Kidney (tissue), 14 donors: ENCODE measurements around the gene CNOT10. TPM values are rescaled to one million over a fixed set of nuclear protein-coding genes. Genes with fewer than 3 reads are reported as not detected.
A peak's percentile ranks its signal among the peaks of the same experiment; 100 is the strongest.

Source experiments
- DNase-seq, 5 donors: peaks; one replicate each; pipeline ENCODE4 v3.0.0-alpha.2; 2013 to 2020
- FAIRE-seq: peaks from 2 replicates; lab custom pipeline; 2012; peaks lifted over from hg19 to GRCh38; lab: Jason Lieb, UNC
- H3K27ac ChIP-seq, 2 donors: one replicate each; pipeline ENCODE4 v1.7.0; 2013; ENCODE audit warnings: low read depth in 2 of 2, low read length in 2 of 2, inconsistent platforms in 1 of 2
- H3K27me3 ChIP-seq: one replicate; pipeline ENCODE4 v1.7.1; 2013; ENCODE audit warnings: low read length, inconsistent platforms; ENCODE audit not compliant: control insufficient read depth, insufficient read depth
- H3K36me3 ChIP-seq, 3 donors: one replicate each; pipeline versions ENCODE4 v1.7.0 to v1.7.1; 2013; ENCODE audit warnings: low read length in 3 of 3, control low read depth in 1 of 3, inconsistent platforms in 1 of 3; ENCODE audit not compliant: insufficient read depth in 3 of 3, control insufficient read depth in 2 of 3
- H3K4me1 ChIP-seq, 3 donors: one replicate each; pipeline versions ENCODE4 v1.7.0 to v1.7.1; 2013; ENCODE audit warnings: low read length in 3 of 3, inconsistent platforms in 1 of 3, low read depth in 1 of 3; ENCODE audit not compliant: control insufficient read depth in 2 of 3, insufficient read depth in 2 of 3
- H3K4me3 ChIP-seq, 3 donors: one replicate each; pipeline versions ENCODE4 v1.7.0 to v1.8.1; 2013; ENCODE audit warnings: low read length in 3 of 3, control low read depth in 1 of 3, inconsistent platforms in 1 of 3
- H3K9ac ChIP-seq, 3 donors: one replicate each; pipeline versions ENCODE4 v1.7.0 to v1.7.1; 2013; ENCODE audit warnings: low read length in 3 of 3, control low read depth in 1 of 3, inconsistent platforms in 1 of 3
- H3K9me3 ChIP-seq, 3 donors: one replicate each; pipeline versions ENCODE4 v1.7.0 to v1.7.1; 2013; ENCODE audit warnings: low read length in 3 of 3, control low read depth in 1 of 3, inconsistent platforms in 1 of 3; ENCODE audit not compliant: control insufficient read depth in 2 of 3, insufficient read depth in 1 of 3
- intact Hi-C: fragments of 100-400 bp; cut with DNase I; formaldehyde crosslinking; loops from one replicate; pipeline ENCODE4 v1.11.1; 2022
- polyA plus RNA-seq: library from polyadenylated mRNA; stranded (reverse); fragments of 350-450 nt; fragmentation: Illumina TruSeq; extraction: RNeasy Lipid Tissue Mini Kit (QIAGEN cat#74804); gene quantifications from one replicate; pipeline ENCODE4 v1.2.3, GENCODE V29; 2014; ENCODE audit warnings: low read depth, low replicate concordance; ENCODE audit not compliant: insufficient read depth
- total RNA-seq: library from RNA; stranded (reverse); fragmentation: NEBNext Ultra II Directional; extraction: Animal tissue kit (Norgen Biotek cat#: 25700); gene quantifications from one replicate; pipeline ENCODE4 v1.2.1, GENCODE V29; 2021
- TF ChIP-seq, protein P1 (sequence below): IDR thresholded peaks from 3 replicates; pipeline ENCODE4 v1.5.1; 2012; ENCODE audit warnings: mild to moderate bottlenecking, moderate library complexity, borderline replicate concordance; ENCODE audit not compliant: insufficient read depth; ENCODE audit errors: extremely low read depth
- donor health status: control.
- donor health status: control.
- donor health status: control.
- donor health status: control.
- donor health status: control.
- donor health status: DM: yes; HTN: yes; CAD: no.
- donor health status: Normal renal cell carcinoma (clear cell type).

The CNOT10 gene
- total and polyA plus RNA-seq, 2 donors from 2014 or later: 19.0 to 34.0 TPM

DNA sequence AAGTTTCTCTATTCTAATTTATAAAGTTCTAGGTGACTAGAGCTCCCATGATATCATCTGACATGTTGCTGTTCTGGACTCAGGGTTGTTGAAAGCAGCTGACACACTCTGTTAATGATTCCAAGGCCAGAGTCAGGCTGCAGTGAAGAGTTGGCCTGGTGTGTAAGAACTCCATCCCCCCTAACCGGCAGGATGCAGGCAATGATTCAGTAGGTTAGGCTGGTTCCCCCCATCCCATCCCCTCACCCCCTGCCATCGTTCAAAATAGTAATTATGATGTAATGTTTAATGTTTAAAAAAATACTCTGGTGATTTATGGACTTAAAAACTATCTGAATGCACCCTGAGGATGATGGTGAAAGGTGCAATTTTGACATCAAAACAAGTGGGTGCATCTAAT lies 128.2 kb downstream of the CNOT10 start:
- FAIRE-seq: peak; percentile 53
- H3K36me3 ChIP-seq: no peaks in the 10 kb centered on the region
- no peak overlapping the region for H3K27ac ChIP-seq
- peak in 4 of 5 donors; percentile 61 to 90 (median 74) for DNase-seq
- no peaks in the 10 kb centered on the region for H3K9me3 ChIP-seq
- peaks cover 2% of the 10 kb centered on the region for H3K27me3 ChIP-seq
- intact Hi-C loops: no loop called here
- H3K9ac ChIP-seq: no peak overlapping the region
- TF ChIP-seq, protein P1, sequence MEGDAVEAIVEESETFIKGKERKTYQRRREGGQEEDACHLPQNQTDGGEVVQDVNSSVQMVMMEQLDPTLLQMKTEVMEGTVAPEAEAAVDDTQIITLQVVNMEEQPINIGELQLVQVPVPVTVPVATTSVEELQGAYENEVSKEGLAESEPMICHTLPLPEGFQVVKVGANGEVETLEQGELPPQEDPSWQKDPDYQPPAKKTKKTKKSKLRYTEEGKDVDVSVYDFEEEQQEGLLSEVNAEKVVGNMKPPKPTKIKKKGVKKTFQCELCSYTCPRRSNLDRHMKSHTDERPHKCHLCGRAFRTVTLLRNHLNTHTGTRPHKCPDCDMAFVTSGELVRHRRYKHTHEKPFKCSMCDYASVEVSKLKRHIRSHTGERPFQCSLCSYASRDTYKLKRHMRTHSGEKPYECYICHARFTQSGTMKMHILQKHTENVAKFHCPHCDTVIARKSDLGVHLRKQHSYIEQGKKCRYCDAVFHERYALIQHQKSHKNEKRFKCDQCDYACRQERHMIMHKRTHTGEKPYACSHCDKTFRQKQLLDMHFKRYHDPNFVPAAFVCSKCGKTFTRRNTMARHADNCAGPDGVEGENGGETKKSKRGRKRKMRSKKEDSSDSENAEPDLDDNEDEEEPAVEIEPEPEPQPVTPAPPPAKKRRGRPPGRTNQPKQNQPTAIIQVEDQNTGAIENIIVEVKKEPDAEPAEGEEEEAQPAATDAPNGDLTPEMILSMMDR: no peak
- H3K4me3 ChIP-seq: no peak overlapping the region
- H3K4me1 ChIP-seq: peaks cover 0 to 9% (median 0%) of the 10 kb centered on the region in 3 donors

DNA sequence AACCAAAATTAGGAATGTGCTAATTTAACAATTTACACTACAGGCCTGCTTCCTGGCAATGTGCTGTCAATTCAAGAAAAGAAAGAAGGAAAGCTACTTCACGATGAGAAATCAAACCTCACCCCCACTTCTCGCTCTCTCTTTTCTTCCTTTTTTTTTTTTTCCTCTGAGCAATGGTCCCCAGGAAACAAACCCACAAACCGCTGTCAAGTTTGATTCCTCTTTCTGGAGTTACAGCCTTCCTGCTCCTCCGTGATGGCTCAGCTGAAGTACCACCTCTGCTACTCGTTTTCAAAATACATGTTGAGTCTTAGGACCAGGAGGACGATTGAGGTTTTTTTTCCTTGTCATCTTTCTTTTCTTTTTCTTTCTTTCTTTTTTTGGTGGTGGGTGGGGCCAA lies 129.4 kb downstream of the CNOT10 start:
- no peak overlapping the region for H3K4me3 ChIP-seq
- no peaks in the 10 kb centered on the region for H3K9me3 ChIP-seq
- H3K36me3 ChIP-seq: no peaks in the 10 kb centered on the region
- DNase-seq (no peak), FAIRE-seq (no peak)
- H3K9ac ChIP-seq: no peak overlapping the region
- TF ChIP-seq, protein P1: no peak
- H3K4me1 ChIP-seq: peaks cover 0 to 9% (median 0%) of the 10 kb centered on the region in 3 donors
- no peak overlapping the region for H3K27ac ChIP-seq
- peaks cover 11% of the 10 kb centered on the region for H3K27me3 ChIP-seq
- intact Hi-C loops: no loop called here

DNA sequence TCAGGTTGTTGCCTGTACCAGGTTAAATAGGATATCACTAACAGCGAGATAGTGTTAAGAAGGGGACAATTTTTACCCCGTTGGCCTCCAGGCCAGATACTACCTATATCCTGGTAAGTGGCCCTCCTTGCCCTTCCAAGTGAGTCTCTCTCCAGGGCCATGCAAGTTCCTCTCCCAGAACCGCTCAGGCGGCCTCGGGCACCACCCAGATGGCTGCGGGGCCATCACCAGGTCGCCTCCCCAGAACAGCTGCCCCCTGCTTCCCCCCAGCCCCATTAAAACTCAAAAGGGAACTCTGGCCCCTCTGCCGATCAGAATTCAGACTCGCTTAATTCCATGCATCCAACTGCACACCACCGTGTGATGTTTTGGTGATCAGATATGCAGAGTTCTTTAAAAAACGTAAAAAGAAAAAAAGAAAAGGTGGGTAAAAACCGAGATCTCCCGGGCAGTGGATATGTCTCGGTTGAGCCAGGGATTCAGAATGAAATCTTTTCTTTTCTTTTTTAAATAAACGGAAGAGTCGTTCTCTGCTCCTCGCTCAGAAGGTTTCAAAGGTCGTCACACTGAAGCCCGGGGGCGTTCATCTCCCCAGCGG lies 131.0 kb downstream of the CNOT10 start:
- no peak for FAIRE-seq
- Histone ChIP-seq H3K36me3 (no peaks in the 10 kb centered on the region), H3K27ac (peak overlapping the region; percentile 51 to 54), H3K9ac (no peak overlapping the region), H3K27me3 (peaks cover 24% of the 10 kb centered on the region), H3K4me3 (peak overlapping the region in 2 of 3 donors; percentile 35 to 48), H3K4me1 (peaks cover 0 to 9% (median 0%) of the 10 kb centered on the region in 3 donors), H3K9me3 (no peaks in the 10 kb centered on the region)
- DNase-seq: peak in 2 of 5 donors; percentile 39 to 75
- TF ChIP-seq, protein P1: no peak
- intact Hi-C loops: no loop called here
